CD4-positive, alpha-beta T cell (primary cell): ENCODE results near the gene VPS4B. TPM values are rescaled to one million over a fixed set of nuclear protein-coding genes. Genes with fewer than 3 reads are reported as not detected.
"Not testable (repeated sequence)": the region's sequence is repeated elsewhere in the genome, so short reads cannot be mapped to it uniquely, and the experiment has no call there.

ENCODE experiments used
- ATAC-seq: fragments of 200-7000 bp; cut with Tn5 transposase; one replicate; pipeline ENCODE4 v1.10.0; 2022; ENCODE audit warnings: mild to moderate bottlenecking; ENCODE audit not compliant: poor library complexity
- CTCF ChIA-PET: fragments of 350-600 bp; sonication (Branson Sonifier 250); formaldehyde crosslinking; loops from one replicate; lab custom pipeline; 2021; ENCODE audit warnings: antibody characterized with exemption, inconsistent platforms; lab: Charles Lee
- POLR2A ChIA-PET: fragments of 350-600 bp; sonication (Branson Sonifier 250); formaldehyde crosslinking; loops from one replicate; lab custom pipeline; 2021; ENCODE audit warnings: antibody characterized with exemption, inconsistent platforms; lab: Charles Lee
- DNase-seq, 14 experiments: peaks; one replicate each; pipeline ENCODE4 v3.0.0-alpha.2; 2013 to 2020; ENCODE audit warnings: mixed read lengths in 2 of 14
- H3K27ac ChIP-seq, 2 donors: one replicate each; pipeline versions ENCODE4 v1.5.1 to v1.7.0; 2013; ENCODE audit warnings: low read length in 2 of 2, low read depth in 1 of 2, mild to moderate bottlenecking in 1 of 2
- H3K27me3 ChIP-seq, 2 experiments: 1 replicate in 1 of 2; 2 replicates in 1 of 2; pipeline versions ENCODE4 v1.6.1 to v1.7.0; 2013; ENCODE audit warnings: low read length in 2 of 2, control low read depth in 1 of 2, mild to moderate bottlenecking in 1 of 2, moderate library complexity in 1 of 2; ENCODE audit not compliant: insufficient read depth in 2 of 2, control insufficient read depth in 1 of 2
- H3K36me3 ChIP-seq: one replicate; pipeline ENCODE4 v1.6.1; 2013; ENCODE audit warnings: low read length, control low read depth; ENCODE audit not compliant: insufficient read depth
- H3K4me1 ChIP-seq: one replicate; pipeline ENCODE4 v1.6.1; 2013; ENCODE audit warnings: low read length, control low read depth; ENCODE audit not compliant: insufficient read depth
- H3K4me3 ChIP-seq: one replicate; pipeline ENCODE4 v1.5.1; 2013; ENCODE audit warnings: mild to moderate bottlenecking, low read length, moderate library complexity
- H3K9me3 ChIP-seq, 2 experiments: 1 replicate in 1 of 2; 2 replicates in 1 of 2; pipeline versions ENCODE4 v1.6.1 to v1.7.0; 2013; ENCODE audit warnings: low read length in 2 of 2, mild to moderate bottlenecking in 2 of 2, control low read depth in 1 of 2, moderate library complexity in 1 of 2; ENCODE audit not compliant: control insufficient read depth in 1 of 2, insufficient read depth in 1 of 2
- H3K27ac Mint-ChIP-seq: one replicate; pipeline ENCODE4 v1.8.0; 2020; ENCODE audit warnings: mixed read lengths
- H3K27me3 Mint-ChIP-seq: one replicate; pipeline ENCODE4 v1.8.0; 2021; ENCODE audit warnings: mixed read lengths
- H3K36me3 Mint-ChIP-seq: one replicate; pipeline ENCODE4 v1.8.0; 2021; ENCODE audit warnings: low read depth, mixed read lengths
- H3K4me1 Mint-ChIP-seq: one replicate; pipeline ENCODE4 v1.8.0; 2021; ENCODE audit warnings: low read depth, mixed read lengths
- H3K4me3 Mint-ChIP-seq: one replicate; pipeline ENCODE4 v1.8.0; 2020; ENCODE audit warnings: mild to moderate bottlenecking, mixed read lengths
- H3K9me3 Mint-ChIP-seq: one replicate; pipeline ENCODE4 v1.8.0; 2020; ENCODE audit warnings: mixed read lengths
- intact Hi-C, 2 experiments: fragments of 100-400 bp; cut with DNase I in 1 of 2; cut with micrococcal nuclease in 1 of 2; formaldehyde crosslinking; loops; one replicate each; pipeline versions ENCODE4 v1.15.1 to v1.9.0; 2023 to 2025; cut with DNase I, micrococcal nuclease
- total RNA-seq, 174 experiments: library from RNA in 2 of 174; stranded (reverse) in 2 of 174; gene quantifications; one replicate each; pipeline ENCODE4 v1.2.3 and lab custom pipeline; 2021 to 2026
- TF ChIP-seq, protein P1 (sequence below): fragments of 200-600 bp; IDR thresholded peaks from one replicate; pipeline ENCODE4 v1.8.0; 2022; ENCODE audit warnings: antibody characterized with exemption, mild to moderate bottlenecking

The VPS4B gene
- total RNA-seq, 2 experiments from 2014 or later: 46.0 to 50.8 TPM

DNA sequence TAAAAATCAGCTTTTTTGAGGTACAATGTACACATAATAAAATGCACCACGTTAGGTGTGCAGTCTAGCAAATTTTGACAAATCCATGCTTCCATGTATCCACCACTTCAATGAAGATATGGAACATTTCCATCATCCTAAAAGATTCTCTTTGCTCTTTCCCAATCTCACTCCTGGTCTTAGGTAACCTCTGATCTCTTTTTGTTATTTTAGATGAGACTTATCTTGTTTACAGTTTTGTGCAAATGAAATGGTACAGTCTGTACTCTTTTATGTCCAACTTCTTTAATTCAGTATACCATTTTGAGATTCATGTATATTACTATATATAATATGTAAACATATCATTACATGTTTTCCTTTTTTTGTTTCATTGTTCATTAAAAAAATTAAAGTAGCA lies 38.1 kb upstream of the VPS4B start:
- H3K27ac ChIP-seq: no peak overlapping the region
- intact Hi-C loops: no loop called here
- H3K36me3 Mint-ChIP-seq: no peaks in the 10 kb centered on the region
- H3K4me1 Mint-ChIP-seq: no peaks in the 10 kb centered on the region
- H3K27me3 ChIP-seq: peaks cover 0 to 16% of the 10 kb centered on the region in 2 experiments
- H3K36me3 ChIP-seq: no peaks in the 10 kb centered on the region
- H3K27me3 Mint-ChIP-seq: peaks cover 25% of the 10 kb centered on the region
- no peak for ATAC-seq
- ChIA-PET CTCF (no interaction called here), POLR2A (no interaction called here)
- H3K4me3 Mint-ChIP-seq: no peak overlapping the region
- no peaks in the 10 kb centered on the region for H3K4me1 ChIP-seq
- TF ChIP-seq, protein P1, sequence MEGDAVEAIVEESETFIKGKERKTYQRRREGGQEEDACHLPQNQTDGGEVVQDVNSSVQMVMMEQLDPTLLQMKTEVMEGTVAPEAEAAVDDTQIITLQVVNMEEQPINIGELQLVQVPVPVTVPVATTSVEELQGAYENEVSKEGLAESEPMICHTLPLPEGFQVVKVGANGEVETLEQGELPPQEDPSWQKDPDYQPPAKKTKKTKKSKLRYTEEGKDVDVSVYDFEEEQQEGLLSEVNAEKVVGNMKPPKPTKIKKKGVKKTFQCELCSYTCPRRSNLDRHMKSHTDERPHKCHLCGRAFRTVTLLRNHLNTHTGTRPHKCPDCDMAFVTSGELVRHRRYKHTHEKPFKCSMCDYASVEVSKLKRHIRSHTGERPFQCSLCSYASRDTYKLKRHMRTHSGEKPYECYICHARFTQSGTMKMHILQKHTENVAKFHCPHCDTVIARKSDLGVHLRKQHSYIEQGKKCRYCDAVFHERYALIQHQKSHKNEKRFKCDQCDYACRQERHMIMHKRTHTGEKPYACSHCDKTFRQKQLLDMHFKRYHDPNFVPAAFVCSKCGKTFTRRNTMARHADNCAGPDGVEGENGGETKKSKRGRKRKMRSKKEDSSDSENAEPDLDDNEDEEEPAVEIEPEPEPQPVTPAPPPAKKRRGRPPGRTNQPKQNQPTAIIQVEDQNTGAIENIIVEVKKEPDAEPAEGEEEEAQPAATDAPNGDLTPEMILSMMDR: no peak
- H3K9me3 Mint-ChIP-seq: no peaks in the 10 kb centered on the region
- H3K27ac Mint-ChIP-seq: no peak overlapping the region
- no peak for DNase-seq
- no peaks in the 10 kb centered on the region for H3K9me3 ChIP-seq
- H3K4me3 ChIP-seq: no peak overlapping the region

DNA sequence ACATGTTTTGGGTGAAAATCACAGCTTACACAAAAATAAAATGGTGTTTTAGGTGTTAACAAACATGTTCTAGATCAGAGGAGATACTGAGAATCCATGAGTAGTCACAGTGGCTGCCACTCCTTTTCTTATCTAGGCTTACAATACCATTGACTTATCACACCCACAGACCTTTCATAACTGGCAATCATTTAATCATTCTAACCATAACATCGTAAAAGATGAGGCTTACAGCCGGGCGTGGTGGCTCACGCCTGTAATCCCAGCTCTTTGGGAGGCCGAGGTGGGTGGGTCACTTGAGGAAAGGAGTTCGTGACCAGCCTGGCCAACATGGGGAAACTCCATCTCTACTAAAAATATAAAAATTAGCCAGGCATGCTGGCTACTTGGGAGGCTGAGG lies 35.7 kb upstream of the VPS4B start:
- ChIA-PET POLR2A (no interaction called here), CTCF (interaction anchor here (0.7 kb wide), 1 partner anchor 748 kb away, joined by 3 read pairs; no protein-coding TSS in a partner anchor)
- Mint-ChIP-seq H3K4me1 (no peaks in the 10 kb centered on the region), H3K36me3 (no peaks in the 10 kb centered on the region), H3K9me3 (no peaks in the 10 kb centered on the region), H3K27ac (no peak overlapping the region), H3K4me3 (no peak overlapping the region), H3K27me3 (peaks cover 5% of the 10 kb centered on the region)
- DNase-seq: no peak
- ATAC-seq: no peak
- TF ChIP-seq, protein P1: no peak
- intact Hi-C loops: no loop called here
- Histone ChIP-seq H3K36me3 (no peaks in the 10 kb centered on the region), H3K27ac (no peak overlapping the region), H3K4me3 (no peak overlapping the region), H3K4me1 (no peaks in the 10 kb centered on the region), H3K9me3 (no peaks in the 10 kb centered on the region), H3K27me3 (peaks cover 0 to 14% of the 10 kb centered on the region in 2 experiments)

DNA sequence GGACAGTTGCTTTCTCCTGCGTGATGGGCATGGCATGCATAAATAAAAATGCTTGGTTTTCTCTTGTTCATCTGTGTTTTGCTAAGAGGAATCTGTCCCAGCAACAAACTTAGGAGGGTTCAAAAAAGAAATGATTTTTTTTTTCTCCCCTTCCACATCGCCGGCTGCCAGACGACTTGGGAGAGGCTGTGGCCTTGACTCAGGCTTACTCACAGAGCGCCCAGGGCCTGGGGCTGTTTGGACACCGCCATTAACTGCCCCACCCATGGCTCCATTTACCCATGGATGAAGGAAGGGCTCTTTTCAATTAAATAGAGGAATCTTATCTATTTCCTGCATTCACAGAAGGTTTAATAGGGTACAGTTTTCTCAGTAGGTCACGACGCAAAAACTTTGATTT lies 32.2 kb upstream of the VPS4B start:
- ChIA-PET CTCF (no interaction called here), POLR2A (no interaction called here)
- H3K27ac ChIP-seq: no peak overlapping the region

DNA sequence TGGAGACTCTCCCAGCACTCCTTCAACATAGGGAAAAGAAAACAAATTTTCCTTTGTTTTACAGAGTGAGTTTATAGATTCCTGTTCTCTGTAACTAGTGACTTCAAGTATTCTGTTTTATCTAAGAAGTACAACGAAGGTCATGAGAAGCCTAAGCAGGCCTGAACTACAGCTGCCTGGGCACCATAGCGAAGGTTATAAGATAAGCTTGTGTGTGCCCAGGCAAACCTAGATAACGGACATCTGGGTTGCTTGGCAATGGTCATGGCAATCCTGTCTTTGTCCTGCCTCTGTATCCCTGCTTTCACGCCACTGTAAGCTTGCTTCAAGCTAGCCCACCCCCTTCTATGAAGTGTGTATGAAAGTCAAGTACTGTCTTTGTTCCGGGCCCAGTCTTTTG lies 30.5 kb upstream of the VPS4B start:
- intact Hi-C loops, H3K27me3 ChIP-seq, H3K4me1 Mint-ChIP-seq, CTCF ChIA-PET, ATAC-seq, H3K4me3 Mint-ChIP-seq, H3K27ac Mint-ChIP-seq, DNase-seq, H3K4me3 ChIP-seq, H3K4me1 ChIP-seq, H3K27me3 Mint-ChIP-seq, H3K9me3 ChIP-seq, H3K36me3 ChIP-seq, H3K27ac ChIP-seq, H3K9me3 Mint-ChIP-seq, POLR2A ChIA-PET, H3K36me3 Mint-ChIP-seq: not testable (repeated sequence)

More for the DNA sequence above, 32.2 kb upstream of the VPS4B start:
- H3K9me3 ChIP-seq: no peaks in the 10 kb centered on the region
- H3K4me3 ChIP-seq: no peak overlapping the region
- Mint-ChIP-seq H3K9me3 (no peaks in the 10 kb centered on the region), H3K27me3 (peaks cover 3% of the 10 kb centered on the region), H3K27ac (no peak overlapping the region), H3K4me3 (no peak overlapping the region), H3K36me3 (no peaks in the 10 kb centered on the region), H3K4me1 (no peaks in the 10 kb centered on the region)
- peaks cover 0 to under 1% of the 10 kb centered on the region in 2 experiments for H3K27me3 ChIP-seq
- H3K36me3 ChIP-seq: no peaks in the 10 kb centered on the region
- intact Hi-C loops: no loop called here
- no peak for ATAC-seq
- no peak for DNase-seq
- TF ChIP-seq, protein P1: no peak
- H3K4me1 ChIP-seq: no peaks in the 10 kb centered on the region
